Activated naive CD8-positive, alpha-beta T cell treated with anti-CD3 and anti-CD28 coated beads for 36 hours (primary cell): ENCODE results near the gene SSH2. TPM values are rescaled to one million over a fixed set of nuclear protein-coding genes. Genes with fewer than 3 reads are reported as not detected.
"Not testable (repeated sequence)": the region's sequence is repeated elsewhere in the genome, so short reads cannot be mapped to it uniquely, and the experiment has no call there.

Source experiments
- DNase-seq: peaks from one replicate; pipeline ENCODE4 v3.0.0; 2021
- H3K27ac Mint-ChIP-seq: one replicate; pipeline ENCODE4 v1.8.0; 2022; ENCODE audit warnings: mild to moderate bottlenecking, moderate library complexity, mixed read lengths
- H3K27me3 Mint-ChIP-seq: one replicate; pipeline ENCODE4 v1.8.0; 2022; ENCODE audit warnings: mild to moderate bottlenecking, mixed read lengths
- H3K36me3 Mint-ChIP-seq: one replicate; pipeline ENCODE4 v1.8.0; 2021; ENCODE audit warnings: mild to moderate bottlenecking, mixed read lengths
- H3K4me1 Mint-ChIP-seq: one replicate; pipeline ENCODE4 v1.8.0; 2021; ENCODE audit warnings: mixed read lengths
- H3K4me3 Mint-ChIP-seq: one replicate; pipeline ENCODE4 v1.8.0; 2022; ENCODE audit warnings: mild to moderate bottlenecking, moderate library complexity, mixed read lengths
- H3K9me3 Mint-ChIP-seq: one replicate; pipeline ENCODE4 v1.8.0; 2022; ENCODE audit warnings: mixed read lengths
- total RNA-seq, 2 experiments: library from RNA; stranded (reverse); gene quantifications; one replicate each; pipeline ENCODE4 v1.2.3, GENCODE V29; 2021

The SSH2 gene
- total RNA-seq, 2 experiments from 2014 or later, result 26.7 to 26.8 TPM

GRCh38 chr17:29909236-29910003 lies 20.6 kb downstream of the SSH2 start:
- DNase-seq, result no peak
- Mint-ChIP-seq H3K9me3 (peaks cover 9% of the 10 kb centered on the region), H3K4me1 (peaks cover 23% of the 10 kb centered on the region), H3K27me3 (no peaks in the 10 kb centered on the region), H3K36me3 (peaks cover 19% of the 10 kb centered on the region), H3K4me3 (no peak overlapping the region), H3K27ac (no peak overlapping the region)

- no peak for DNase-seq
- Mint-ChIP-seq H3K4me3 (no peak overlapping the region), H3K4me1 (peaks cover 26% of the 10 kb centered on the region), H3K9me3 (peaks cover 9% of the 10 kb centered on the region), H3K27ac (no peak overlapping the region), H3K36me3 (peaks cover 25% of the 10 kb centered on the region), H3K27me3 (no peaks in the 10 kb centered on the region)
These were observed 23.1 kb downstream of the SSH2 start for GRCh38 chr17:29906969-29907368.

DNA sequence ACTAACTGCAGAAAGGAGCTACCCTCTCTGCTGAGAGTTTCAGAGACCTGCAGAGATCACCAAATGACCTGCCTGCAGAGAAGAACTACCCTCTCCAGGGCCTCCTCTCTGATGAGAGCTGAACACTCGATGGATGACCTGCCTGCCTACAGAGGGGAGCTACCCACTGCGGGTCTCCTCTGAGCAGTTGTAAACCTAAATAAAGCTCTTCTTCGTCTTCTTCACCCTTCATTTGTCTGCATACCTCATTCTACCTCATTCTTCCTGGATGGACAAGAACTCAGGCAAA lies 24.2 kb downstream of the SSH2 start:
- H3K4me1 Mint-ChIP-seq, result peaks cover 26% of the 10 kb centered on the region
- DNase-seq, result no peak
- peaks cover 9% of the 10 kb centered on the region for H3K9me3 Mint-ChIP-seq
- H3K36me3 Mint-ChIP-seq, result peaks cover 25% of the 10 kb centered on the region
- H3K27me3 Mint-ChIP-seq, result no peaks in the 10 kb centered on the region
- H3K27ac Mint-ChIP-seq, result no peak overlapping the region
- no peak overlapping the region for H3K4me3 Mint-ChIP-seq

DNA sequence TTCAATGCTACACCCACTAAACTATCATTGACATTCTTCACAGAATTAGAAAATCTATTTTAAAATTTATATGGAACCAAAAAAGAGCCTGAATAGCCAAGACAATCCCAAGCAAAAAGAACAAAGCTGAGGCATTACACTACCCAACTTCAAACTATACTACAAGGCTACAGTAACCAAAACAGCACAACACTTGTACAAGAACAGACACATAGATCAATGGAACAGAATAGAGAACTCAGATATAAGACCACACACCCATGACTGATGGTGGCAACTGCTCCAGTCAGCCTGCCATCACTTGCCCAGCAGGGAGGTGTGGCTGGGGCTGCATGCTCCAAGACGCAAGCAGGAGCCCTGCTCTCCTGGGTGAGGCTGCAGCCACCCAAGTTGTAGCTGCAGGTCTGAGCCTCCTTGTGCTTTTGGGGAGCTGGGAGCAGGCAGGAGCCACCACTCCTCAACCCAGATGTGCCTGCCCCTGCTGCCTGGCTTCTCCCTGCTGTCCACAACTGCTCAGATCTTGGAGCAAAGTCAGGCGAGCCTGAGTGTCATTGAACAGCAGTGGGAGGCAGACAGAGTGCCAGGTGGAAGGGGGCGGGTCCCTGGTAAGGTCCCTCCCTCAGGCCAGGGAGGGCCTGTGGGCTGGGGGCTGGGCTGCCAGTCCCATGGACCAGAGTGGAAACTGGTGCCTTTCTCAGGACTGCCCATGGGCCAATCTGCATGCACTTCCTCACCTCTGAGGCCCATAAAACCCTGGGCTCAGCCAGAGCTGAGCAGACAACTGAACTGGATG lies 24.7 kb downstream of the SSH2 start:
- H3K4me3 Mint-ChIP-seq, result no peak overlapping the region
- H3K27ac Mint-ChIP-seq, result no peak overlapping the region
- peaks cover 24% of the 10 kb centered on the region for H3K36me3 Mint-ChIP-seq
- H3K27me3 Mint-ChIP-seq, result no peaks in the 10 kb centered on the region
- H3K4me1 Mint-ChIP-seq, result peaks cover 26% of the 10 kb centered on the region
- no peak for DNase-seq
- H3K9me3 Mint-ChIP-seq, result peaks cover 9% of the 10 kb centered on the region

- Mint-ChIP-seq H3K27ac (no peak overlapping the region), H3K4me3 (no peak overlapping the region), H3K9me3 (peaks cover 9% of the 10 kb centered on the region), H3K27me3 (no peaks in the 10 kb centered on the region), H3K4me1 (peaks cover 18% of the 10 kb centered on the region), H3K36me3 (peaks cover 23% of the 10 kb centered on the region)
- DNase-seq, result no peak
These were observed 26.6 kb downstream of the SSH2 start for GRCh38 chr17:29903471-29903870.

DNA sequence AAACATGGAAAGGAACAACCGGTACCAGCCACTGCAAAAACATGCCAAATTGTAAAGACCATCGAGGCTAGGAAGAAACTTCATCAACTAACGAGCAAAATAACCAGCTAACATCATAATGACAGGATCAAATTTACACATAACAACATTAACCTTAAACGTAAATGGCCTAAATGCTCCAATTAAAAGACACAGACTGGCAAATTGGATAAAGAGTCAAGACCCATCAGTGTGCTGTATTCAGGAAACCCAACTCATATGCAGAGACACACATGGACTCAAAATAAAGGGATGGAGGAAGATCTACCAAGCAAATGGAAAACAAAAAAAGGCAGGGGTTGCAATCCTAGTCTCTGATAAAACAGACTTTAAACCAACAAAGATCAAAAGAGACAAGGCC lies 32.9 kb downstream of the SSH2 start:
- peaks cover 11% of the 10 kb centered on the region for H3K9me3 Mint-ChIP-seq
- not testable (repeated sequence) for H3K27ac Mint-ChIP-seq, H3K4me3 Mint-ChIP-seq, DNase-seq, H3K27me3 Mint-ChIP-seq
- H3K4me1 Mint-ChIP-seq, result peaks cover 10% of the 10 kb centered on the region
- peaks cover 11% of the 10 kb centered on the region for H3K36me3 Mint-ChIP-seq

- H3K27me3 Mint-ChIP-seq, result no peaks in the 10 kb centered on the region
- no peak overlapping the region for H3K27ac Mint-ChIP-seq
- H3K4me3 Mint-ChIP-seq, result no peak overlapping the region
- H3K36me3 Mint-ChIP-seq, result peaks cover 31% of the 10 kb centered on the region
- H3K9me3 Mint-ChIP-seq, result peaks cover 10% of the 10 kb centered on the region
- H3K4me1 Mint-ChIP-seq, result peaks cover 15% of the 10 kb centered on the region
- no peak for DNase-seq
These were observed 37.8 kb downstream of the SSH2 start for GRCh38 chr17:29892201-29892600.

GRCh38 chr17:29891131-29891530 lies 38.9 kb downstream of the SSH2 start:
- DNase-seq, result no peak
- Mint-ChIP-seq H3K4me3 (no peak overlapping the region), H3K4me1 (peaks cover 15% of the 10 kb centered on the region), H3K36me3 (peaks cover 30% of the 10 kb centered on the region), H3K27ac (no peak overlapping the region), H3K27me3 (no peaks in the 10 kb centered on the region), H3K9me3 (peaks cover 10% of the 10 kb centered on the region)

GRCh38 chr17:29885031-29885640 lies 44.9 kb downstream of the SSH2 start:
- no peak for DNase-seq

GRCh38 chr17:29883497-29883896 lies 46.5 kb downstream of the SSH2 start:
- no peak for DNase-seq
- no peaks in the 10 kb centered on the region for H3K27me3 Mint-ChIP-seq
- H3K27ac Mint-ChIP-seq, result peak overlapping the region; percentile 11
- H3K9me3 Mint-ChIP-seq, result no peaks in the 10 kb centered on the region
- H3K4me3 Mint-ChIP-seq, result no peak overlapping the region
- H3K4me1 Mint-ChIP-seq, result peaks cover 23% of the 10 kb centered on the region
- peaks cover 10% of the 10 kb centered on the region for H3K36me3 Mint-ChIP-seq

More at GRCh38 chr17:29885031-29885640, 44.9 kb downstream of the SSH2 start:
- H3K4me3 Mint-ChIP-seq, result no peak overlapping the region
- H3K27ac Mint-ChIP-seq, result no peak overlapping the region
- H3K4me1 Mint-ChIP-seq, result peaks cover 21% of the 10 kb centered on the region
- no peaks in the 10 kb centered on the region for H3K9me3 Mint-ChIP-seq
- no peaks in the 10 kb centered on the region for H3K27me3 Mint-ChIP-seq
- H3K36me3 Mint-ChIP-seq, result peaks cover 14% of the 10 kb centered on the region

DNA sequence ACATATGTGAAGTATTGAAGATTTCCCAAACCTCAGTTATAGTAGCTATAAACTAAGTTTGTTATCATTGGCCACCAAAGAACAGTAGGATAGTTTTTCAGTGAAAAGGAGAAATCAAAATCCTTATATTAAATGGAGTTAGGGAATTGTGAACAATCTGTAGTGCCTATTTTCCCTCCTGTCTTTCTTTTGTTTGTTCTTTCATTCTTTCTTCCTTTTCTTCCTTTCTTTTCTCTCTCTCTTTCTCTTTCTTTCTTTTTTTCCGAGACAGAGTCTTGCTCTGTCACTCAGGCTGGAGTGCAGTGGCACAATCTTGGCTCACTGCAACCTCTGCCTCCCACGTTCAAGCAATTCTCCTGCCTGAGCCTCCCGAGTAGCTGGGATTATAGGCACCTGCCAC lies 48.8 kb downstream of the SSH2 start:
- no peak overlapping the region for H3K27ac Mint-ChIP-seq
- H3K36me3 Mint-ChIP-seq, result peaks cover 11% of the 10 kb centered on the region
- no peak overlapping the region for H3K4me3 Mint-ChIP-seq
- H3K27me3 Mint-ChIP-seq, result no peaks in the 10 kb centered on the region
- no peaks in the 10 kb centered on the region for H3K9me3 Mint-ChIP-seq
- no peak for DNase-seq
- peaks cover 23% of the 10 kb centered on the region for H3K4me1 Mint-ChIP-seq

GRCh38 chr17:29880031-29880430 lies 50.0 kb downstream of the SSH2 start:
- H3K9me3 Mint-ChIP-seq, result no peaks in the 10 kb centered on the region
- H3K4me3 Mint-ChIP-seq, result no peak overlapping the region

GRCh38 chr17:29874931-29875596 lies 55.0 kb downstream of the SSH2 start:
- Mint-ChIP-seq H3K36me3 (peaks cover 10% of the 10 kb centered on the region), H3K27me3 (no peaks in the 10 kb centered on the region), H3K9me3 (no peaks in the 10 kb centered on the region), H3K27ac (no peak overlapping the region), H3K4me3 (no peak overlapping the region), H3K4me1 (peaks cover 17% of the 10 kb centered on the region)
- no peak for DNase-seq

More at GRCh38 chr17:29880031-29880430, 50.0 kb downstream of the SSH2 start:
- H3K36me3 Mint-ChIP-seq, result peaks cover 8% of the 10 kb centered on the region
- H3K4me1 Mint-ChIP-seq, result peaks cover 28% of the 10 kb centered on the region
- H3K27ac Mint-ChIP-seq, result no peak overlapping the region
- H3K27me3 Mint-ChIP-seq, result no peaks in the 10 kb centered on the region
- DNase-seq, result no peak

GRCh38 chr17:29874358-29874757 lies 55.7 kb downstream of the SSH2 start:
- H3K9me3 Mint-ChIP-seq, H3K4me3 Mint-ChIP-seq, H3K27me3 Mint-ChIP-seq, H3K27ac Mint-ChIP-seq, DNase-seq: not testable (repeated sequence)
- H3K4me1 Mint-ChIP-seq, result peaks cover 15% of the 10 kb centered on the region
- peaks cover 10% of the 10 kb centered on the region for H3K36me3 Mint-ChIP-seq

DNA sequence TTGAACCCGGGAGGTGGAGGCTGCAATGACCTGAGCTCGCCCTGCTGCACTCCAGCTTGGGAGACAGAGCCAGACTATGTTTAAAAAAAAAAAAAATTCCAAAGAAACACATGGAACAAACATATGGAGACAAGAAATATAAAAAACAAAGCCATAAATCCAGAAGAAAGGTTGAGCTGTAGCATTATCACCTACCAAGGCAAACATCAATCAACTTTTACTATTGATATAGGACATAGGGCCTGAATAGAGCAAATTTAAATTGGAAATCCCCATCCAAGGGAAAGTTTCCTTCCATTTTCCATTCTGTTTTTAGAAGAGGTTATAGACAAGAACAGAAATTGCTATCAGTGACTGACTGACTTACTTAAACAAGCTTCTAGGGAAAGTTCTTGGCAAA lies 56.6 kb downstream of the SSH2 start:
- Mint-ChIP-seq H3K27ac (no peak overlapping the region), H3K36me3 (peaks cover 10% of the 10 kb centered on the region), H3K4me3 (no peak overlapping the region), H3K27me3 (no peaks in the 10 kb centered on the region), H3K4me1 (peaks cover 14% of the 10 kb centered on the region), H3K9me3 (no peaks in the 10 kb centered on the region)
- no peak for DNase-seq
